HG03378 (cell line): ENCODE results near the gene GCNT1.
A peak's percentile ranks its signal among the peaks of the same experiment; 100 is the strongest.
"Not testable (repeated sequence)": the region's sequence is repeated elsewhere in the genome, so short reads cannot be mapped to it uniquely, and the experiment has no call there.

Experiments used
- ATAC-seq: cut with Tn5 transposase; IDR thresholded peaks from one replicate; pipeline ENCODE4 v1.9.1; 2021; ENCODE audit warnings: mild to moderate bottlenecking, moderate library complexity; ENCODE audit not compliant: unreplicated experiment

Gene GCNT1

DNA sequence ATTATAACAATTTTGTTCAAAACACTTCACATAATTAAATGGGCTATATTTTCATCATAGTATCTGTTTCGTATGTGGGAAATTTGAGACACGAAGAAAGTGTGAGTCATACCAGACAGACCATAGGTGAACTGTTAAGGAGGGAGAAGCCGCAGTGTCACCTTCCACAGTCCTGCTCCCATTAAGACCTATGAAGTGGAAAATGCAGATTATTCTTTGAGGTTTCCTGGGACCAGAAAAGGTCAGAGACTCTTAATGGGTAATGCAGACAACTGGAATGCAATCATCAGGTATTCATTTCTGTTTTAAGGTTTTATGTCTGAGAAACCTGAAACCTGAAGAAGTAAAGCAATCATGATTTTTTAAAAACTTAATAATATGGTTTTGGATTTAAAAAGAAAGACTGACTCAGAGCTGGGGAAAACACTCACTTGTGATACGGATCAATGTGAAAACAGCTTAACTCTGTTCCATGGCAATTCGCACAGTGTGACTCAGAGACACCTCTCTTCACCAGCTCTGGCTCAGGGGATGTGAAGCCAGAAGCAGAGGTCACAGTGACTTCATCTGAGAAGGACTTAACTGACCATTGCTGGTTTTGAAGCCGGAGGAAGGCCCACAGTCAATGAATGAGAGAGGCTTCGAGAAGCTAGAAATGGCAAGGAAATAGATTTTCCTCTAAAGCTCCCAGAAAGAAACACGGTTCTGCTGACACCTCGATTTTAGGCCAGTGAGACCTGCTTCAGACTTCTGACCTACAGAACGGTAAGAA, 17.2 kb upstream of the GCNT1 start:
- ATAC-seq = peak; percentile 59

DNA sequence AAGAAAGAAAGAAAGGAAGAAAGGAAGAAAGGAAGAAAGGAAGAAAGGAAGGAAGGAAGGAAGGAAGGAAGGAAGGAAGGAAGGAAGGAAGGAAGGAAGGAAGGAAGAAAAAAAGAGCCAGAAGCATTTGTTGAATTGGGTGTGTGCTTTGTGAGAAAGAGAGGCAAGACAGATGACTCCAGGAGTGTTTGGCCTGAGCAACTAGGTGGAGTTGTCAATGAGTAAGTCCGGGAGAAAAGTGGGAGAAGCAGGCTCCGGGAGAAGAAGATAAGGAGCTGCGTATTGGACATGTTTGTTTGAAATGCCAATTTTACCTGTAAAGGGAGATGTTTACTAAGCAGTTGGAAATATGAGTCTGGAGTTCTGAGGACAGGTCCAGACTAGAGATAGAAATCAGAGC, 15.1 kb upstream of the GCNT1 start:
- ATAC-seq = no peak

DNA sequence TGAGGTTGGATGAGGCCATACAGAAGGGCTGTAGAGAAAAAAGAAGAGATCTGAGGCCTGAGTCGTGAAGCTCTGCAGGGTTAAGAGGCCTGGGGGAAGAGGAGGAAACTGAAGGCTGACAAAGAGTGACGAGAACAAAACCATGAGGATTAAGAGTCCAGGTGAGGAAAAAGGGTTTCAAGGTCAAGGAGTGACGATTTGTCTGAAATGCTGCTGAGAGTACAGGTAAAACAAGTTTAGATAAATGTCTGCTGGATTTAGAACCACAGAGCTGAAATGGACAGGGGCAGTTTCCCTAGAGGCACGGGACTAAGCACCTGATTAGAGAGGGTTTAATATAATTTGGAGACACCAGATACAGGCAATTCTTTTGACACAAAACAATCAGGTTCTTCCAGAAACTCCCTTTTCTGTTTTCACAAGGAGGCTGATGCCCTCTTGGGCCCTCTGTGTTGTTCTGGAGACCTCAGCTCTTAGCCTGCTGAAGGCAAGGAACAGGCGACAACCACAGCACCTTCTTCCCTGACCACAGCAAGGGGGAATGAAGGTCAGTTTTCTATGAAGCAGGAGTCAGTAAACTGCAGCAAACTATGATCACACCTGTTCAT, 14.6 kb upstream of the GCNT1 start:
- ATAC-seq = no peak

DNA sequence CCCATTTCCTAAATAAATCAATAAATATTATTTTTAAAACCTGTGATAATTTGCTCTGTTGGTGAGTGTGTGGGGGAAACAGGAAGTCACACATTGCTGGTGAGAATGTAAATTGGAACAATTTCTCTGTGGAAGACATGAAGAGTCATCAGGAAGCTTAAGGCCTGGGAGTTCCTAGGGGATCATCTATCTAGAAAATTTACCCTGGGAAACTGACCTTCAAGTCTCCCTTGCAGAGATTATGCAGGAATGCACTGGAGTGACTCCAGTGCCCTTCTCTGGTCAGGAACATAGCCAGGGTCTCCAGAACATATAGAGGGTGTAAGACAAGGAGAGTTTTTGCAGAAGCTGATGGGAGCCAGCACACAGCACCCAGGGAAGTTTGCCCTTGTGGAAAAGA, 13.0 kb upstream of the GCNT1 start:
- ATAC-seq = no peak

DNA sequence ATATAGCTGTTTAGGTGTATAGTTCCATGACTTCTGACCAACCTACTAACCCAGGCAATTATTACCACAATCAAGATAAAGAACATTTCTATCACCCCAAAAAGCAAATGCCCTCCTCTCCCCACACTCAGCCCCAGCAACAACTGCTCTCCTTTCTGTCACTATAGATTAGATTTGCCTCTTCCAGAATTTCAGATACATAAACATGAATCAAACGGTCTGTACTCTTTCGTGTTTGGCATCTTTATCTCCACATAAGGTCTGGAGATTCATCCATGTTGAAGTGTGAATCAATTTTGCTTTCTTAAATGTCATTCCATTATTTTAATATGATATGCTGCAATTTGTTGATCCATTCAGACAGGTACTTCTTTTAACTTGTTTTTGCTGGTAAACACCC, 10.5 kb upstream of the GCNT1 start:
- ATAC-seq = no peak

DNA sequence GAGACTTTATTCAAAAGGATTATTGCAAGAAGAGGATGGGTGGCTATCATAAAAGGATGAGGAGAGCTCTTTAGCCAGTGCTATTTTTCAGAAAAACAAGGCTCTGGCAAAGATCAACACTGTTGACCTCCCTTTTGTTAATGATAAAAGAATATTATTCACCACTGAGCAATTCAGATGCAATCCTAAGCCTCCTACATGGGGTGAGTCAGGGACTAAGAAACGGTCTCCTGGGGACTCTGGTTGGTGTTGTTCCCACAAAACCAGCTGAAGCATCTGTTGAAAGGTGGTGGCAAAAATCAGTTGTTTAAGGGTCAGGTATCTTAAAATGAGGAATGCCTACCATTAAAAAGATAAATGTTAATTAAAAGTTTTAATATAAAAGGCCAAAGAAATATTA, 7.7 kb upstream of the GCNT1 start:
- ATAC-seq = no peak

DNA sequence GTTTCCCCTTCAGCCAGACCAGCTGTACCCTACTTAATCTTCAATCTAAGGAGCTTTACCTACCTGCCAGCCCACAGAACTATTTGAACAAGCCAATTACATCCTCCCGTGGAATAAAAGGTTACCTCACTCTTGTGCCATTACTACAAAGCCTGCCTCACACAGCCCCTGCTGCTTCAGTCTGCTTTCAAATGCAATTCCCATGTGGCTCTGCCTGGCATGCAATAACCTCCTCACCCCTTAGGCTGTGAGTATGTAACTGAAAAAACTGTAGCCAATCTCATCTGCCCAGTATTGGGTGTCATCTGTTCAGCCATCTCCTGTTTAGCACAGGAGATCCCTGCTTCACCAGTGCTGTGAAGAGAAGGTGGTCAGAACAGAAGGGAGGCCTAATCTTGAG, 6.1 kb upstream of the GCNT1 start:
- ATAC-seq = no peak

DNA sequence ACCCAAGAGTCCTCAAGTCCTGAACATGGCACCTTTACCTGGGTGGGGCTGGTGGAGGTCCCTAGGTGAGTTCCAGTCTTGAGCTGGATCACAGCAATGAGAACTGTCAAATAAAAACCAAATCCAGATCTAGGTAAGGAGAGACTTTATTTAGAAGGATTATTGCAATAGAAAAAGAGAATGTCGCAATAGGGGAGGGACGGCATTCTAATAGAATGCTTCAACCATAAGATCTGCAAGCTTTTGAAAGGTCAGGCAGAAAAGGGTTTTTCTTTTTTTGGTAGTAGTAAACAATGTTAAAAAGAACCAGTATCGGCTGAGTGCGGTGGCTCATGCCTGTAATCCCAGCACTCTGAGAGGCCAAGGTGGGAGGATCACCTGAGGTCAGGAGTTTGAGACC, 5.2 kb upstream of the GCNT1 start:
- ATAC-seq = no peak

DNA sequence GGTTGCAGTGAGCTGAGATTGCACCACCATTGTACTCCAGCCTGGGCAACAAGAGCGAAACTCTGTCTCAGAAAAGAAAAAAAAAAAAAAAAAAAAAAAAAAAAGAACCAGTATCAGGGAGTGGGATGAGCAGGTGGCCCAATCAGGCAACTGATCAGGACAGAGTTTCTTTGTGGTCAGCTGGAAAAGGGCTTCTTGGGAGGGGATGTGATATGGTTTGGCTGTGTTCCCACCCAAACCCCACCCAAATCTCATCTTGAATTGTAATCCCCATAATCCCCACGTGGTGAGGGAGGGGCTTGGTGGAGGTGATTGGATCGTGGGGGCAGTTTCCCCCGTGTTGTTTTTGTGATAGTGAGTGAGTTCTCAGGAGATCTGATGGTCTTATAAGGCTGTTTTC, 4.7 kb upstream of the GCNT1 start:
- ATAC-seq = no peak

DNA sequence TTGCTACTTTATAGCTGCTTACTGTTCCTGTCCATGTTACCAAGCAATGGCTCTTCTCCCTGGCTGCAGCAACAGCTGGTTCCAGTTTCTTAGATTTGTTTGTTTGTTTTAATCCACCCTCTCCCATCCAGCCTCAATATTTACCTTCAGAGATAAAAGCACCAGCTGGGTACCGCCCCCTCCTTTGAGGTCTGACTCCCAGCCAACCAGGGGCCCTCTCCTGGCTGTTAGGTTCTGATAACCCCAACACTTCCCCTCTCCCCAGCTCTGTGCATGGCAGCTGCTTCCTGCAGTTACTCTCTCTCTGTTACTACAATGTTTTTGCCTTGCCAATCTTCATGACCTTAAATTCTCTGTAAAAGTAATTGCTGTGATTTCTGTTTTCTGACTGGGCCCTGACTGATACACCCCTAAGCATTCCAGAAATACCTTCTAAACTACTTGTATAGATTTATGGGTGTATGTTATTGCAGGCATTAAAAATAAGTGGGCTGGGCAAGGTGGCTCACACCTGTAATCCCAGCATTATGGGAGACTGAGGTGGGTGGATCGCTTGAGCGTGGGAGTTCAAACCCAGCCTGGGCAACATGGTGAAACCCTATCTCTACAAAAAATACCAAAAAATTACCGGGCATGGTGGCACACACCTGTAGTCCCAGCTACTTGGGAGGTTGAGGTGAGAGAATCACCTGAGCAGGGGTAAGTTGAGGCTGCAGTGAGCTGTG, 2.6 kb upstream of the GCNT1 start:
- ATAC-seq = no peak

DNA sequence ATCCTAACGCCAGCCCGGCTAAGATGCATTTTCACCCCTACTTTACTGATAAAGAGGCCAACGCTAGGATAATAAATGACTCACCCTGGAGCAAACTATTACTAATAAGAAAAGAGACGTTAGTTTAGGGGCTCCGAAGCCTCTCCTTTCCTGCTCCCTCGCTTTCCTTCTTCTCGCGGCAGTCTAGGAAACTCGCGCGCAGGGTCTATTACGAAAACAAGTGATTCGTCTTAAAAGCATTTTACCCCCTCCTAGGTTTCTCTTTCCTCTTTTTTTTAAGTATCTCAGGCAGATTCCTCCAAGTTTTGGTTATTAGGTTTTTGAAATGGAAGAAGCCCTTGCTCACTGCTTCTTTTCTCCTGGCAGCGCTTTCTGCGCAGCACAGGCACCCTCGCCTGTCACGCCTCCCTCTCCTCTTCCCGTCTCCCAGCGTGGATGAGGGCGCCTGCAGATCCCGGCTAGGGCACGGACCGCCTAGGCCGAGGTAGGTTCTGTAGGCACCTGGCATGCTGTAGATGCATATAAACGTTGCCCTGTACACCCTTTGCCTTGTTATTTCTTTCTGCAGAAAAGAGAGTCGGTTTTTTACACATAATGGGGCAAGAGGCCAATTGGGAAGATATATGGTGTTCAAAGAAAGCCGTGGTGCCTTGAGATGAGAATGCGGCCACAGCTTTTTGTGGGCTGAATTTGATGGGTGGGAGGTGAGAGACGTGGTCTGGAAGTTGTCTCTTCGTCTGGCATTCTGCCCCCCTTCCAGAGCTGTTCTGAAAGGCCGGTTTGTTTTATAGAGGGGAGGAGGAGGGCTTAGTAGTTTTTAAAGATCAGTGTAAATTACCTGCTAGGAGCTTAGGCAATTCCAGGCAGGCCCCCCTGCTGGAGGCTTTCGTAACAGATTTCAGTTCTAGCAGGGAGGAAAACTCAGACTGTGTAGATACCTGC, 983 bp downstream of the GCNT1 start:
- ATAC-seq = peak; percentile 2

DNA sequence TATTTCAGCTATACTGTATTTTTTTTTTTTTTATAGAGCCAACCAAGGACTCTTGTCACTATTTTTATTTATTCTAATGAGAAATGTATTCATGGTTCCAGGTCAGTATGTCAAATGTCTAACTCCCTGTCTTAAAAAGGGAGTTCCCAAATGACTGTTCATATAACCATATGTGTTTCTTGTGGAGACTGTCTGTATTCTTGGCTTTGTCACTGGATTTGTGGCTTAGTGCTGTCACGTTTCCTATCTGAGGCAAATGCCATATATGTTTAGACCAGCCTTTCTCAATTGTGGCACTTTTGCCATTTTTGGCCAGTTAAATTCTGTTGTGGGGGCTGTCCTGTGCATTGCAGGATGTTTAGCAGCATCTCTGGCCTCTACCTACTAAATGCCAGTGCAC, 3.1 kb downstream of the GCNT1 start:
- peak; percentile 23 for ATAC-seq

DNA sequence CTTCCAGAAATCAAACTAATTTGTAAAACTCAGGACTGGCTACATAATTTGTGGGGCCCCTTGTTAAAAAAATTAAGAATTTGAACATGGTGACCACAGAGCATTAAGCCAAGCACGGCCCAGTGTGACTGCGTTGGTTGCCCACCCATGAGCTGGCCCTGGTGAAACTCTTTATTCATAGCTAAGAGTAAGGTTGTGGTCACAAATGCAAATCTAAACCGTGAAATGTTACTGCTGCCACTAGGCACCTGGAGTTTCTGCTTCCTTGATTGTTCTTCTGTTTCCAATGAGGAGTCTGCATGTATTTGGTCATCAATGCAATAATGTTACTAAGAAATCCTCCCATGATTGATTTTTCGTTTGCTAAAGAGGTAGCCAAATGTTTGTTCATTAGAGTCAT, 4.2 kb downstream of the GCNT1 start:
- ATAC-seq = peak; percentile 65

DNA sequence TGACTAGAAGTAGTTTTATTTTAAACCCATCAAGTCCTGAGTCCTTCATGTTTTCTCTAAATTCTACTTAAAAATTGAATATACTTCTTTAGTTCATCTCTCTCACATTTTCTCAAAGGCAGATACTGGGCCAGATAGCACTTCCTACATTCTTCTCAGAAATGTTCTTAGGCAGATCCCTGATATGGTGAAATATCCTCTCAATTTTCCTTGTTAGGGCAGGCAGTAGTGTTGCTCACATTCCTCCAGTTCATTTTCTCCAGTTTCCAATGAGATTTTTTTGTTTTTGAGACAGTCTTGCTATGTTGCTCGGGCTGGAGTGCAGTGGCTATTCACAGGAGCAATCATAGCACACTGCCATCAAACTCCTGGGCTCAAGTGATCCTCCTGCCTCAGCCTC, 5.7 kb downstream of the GCNT1 start:
- no peak for ATAC-seq

DNA sequence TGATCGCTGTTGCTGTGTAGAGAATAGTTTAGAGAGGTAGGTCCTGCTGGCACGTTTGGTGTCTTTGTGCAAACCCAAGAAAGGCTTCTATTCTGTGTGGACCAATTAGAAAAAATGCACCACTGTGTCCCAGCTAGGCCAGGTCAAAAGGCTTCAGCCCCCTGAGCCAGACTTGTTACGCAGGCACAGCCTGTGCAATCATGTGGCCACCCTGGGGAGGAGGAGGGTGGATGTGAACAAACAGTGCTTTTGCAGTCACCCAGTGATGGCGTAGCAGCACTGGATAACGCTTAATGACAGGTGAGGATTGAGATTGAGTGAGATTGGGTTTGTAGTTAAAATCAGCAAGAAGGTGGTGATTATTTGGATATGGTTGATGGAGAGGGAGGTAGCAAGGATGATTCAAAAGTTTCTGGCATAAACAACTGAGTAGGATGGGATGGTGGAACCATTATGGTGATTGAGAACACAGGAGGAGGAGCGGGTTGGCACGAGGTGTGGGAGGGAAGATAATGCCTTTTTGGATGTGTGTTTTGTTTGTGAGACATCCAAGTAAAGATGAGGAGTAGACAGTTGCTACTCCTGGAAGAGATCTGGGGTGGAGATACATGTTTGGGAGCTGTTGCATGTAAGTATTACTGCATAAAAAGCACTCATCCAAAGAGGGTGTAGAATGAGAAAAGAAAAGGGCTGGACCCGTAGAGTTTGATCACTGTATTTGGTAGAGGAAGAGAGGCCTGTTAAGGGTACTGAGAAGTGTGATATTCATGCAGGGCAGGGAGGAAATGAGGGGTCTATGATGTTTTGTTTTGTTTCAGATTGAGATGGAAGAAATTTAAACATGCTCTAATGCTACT, 6.7 kb downstream of the GCNT1 start:
- no peak for ATAC-seq

DNA sequence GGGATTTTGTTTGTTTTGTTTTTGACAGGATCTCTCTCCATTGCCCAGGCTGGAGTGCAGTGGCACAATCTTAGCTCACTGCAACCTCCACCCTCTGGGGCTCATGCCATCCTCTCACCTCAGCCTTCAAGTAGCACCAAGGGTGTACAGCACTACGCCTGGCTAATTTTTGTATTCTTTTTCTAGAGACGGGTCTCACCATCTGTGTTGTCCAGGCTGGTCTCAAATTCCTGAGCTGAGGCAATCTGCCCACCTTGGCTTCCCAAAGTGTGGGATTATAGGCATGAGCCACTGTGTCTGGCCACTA, 7.3 kb downstream of the GCNT1 start:
- ATAC-seq = no peak

DNA sequence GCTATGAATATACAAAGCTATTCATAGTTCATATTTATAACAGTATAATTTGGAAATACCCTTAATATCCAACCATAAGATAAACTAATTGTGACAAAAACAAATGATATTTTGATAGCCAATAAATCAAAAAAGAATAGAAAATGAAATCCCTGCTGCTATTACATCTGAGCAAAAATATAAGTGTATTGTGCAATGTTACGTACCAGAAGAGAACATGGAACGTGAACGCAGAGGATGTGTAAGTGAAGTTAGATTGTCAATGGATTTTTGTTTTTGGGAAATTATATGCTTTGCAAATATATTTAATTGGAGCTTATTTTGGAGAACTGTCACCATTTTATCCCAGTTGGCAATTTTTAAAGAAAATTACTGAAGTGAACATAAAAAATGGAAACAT, 15.4 kb downstream of the GCNT1 start:
- ATAC-seq = no peak

DNA sequence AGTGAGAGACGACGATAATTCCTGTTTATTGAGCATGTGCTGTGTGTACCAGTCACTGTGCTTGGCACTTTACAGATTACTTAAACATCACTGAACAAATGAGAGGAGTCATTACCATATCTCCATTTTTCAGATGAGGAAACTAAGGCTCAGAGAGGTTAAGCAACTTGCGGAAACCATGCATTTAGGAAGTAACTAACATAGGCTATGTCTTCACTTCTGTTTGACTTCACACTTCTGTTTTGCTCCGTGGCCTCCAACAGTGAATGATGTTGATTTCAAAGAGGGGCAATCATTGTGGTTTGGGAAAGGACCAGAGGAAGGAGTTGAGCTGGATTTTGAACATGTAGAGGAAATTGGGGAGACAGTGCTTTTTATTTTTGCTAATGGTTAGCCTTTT, 16.7 kb downstream of the GCNT1 start:
- ATAC-seq = no peak

DNA sequence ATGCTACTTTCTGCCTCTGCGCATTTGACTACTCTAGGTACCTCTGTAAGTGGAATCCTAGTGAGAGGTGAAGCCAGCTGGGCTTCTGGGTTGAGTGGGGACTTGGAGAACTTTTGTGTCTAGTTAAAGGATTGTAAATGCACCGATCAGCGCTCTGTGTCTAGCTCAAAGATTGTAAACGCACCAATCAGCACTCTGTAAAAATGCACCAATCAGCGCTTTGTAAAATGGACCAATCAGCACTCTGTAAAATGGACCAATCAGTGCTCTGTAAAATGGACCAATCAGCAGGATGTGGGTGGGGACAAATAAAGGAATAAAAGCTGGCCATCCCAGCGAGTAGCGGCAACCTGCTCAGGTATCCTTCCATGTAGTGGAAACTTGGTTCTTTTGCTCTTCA, 18.8 kb downstream of the GCNT1 start:
- ATAC-seq = not testable (repeated sequence)

DNA sequence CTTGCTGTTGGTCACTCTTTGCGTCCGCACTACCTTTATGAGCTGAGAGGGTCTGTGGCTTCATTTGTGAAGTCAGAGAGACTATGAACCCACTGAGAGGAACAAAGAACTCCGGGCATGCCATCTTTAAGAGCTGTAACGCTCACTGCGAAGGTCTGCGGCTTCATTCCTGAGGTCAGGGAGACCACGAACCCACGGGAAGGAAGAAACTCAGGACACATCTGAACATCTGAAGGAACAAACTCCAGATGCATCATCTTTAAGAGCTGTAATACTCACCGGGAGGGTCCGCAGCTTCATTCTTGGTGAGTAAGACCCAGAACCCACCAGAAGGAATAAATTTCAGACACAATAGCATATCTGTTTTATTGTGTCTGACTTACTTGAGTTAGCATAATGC, 19.2 kb downstream of the GCNT1 start:
- no peak for ATAC-seq
